Femur (tissue), 1 donor: Measurements from ENCODE around the gene LHPP.

Experiments used
- DNase-seq: peaks from one replicate; pipeline ENCODE4 v3.0.0-alpha.2; 2017

LHPP gene

GRCh38 chr10:124522933-124523871 lies 61.6 kb downstream of the LHPP start:
- DNase-seq, result no peak

- DNase-seq, result no peak
Measured at GRCh38 chr10:124523901-124524300, 62.3 kb downstream of the LHPP start.

- DNase-seq, result no peak
Measured at GRCh38 chr10:124524991-124525653, 63.5 kb downstream of the LHPP start.

GRCh38 chr10:124525751-124526600 lies 64.4 kb downstream of the LHPP start:
- DNase-seq, result peak; percentile 12

GRCh38 chr10:124526621-124527267 lies 65.1 kb downstream of the LHPP start:
- DNase-seq, result no peak

GRCh38 chr10:124527874-124528395 lies 66.3 kb downstream of the LHPP start:
- no peak for DNase-seq

GRCh38 chr10:124529661-124530214 lies 68.1 kb downstream of the LHPP start:
- no peak for DNase-seq

GRCh38 chr10:124530215-124530665 lies 68.6 kb downstream of the LHPP start:
- peak; percentile 89 for DNase-seq

- DNase-seq, result no peak
Measured at GRCh38 chr10:124530816-124531215, 69.2 kb downstream of the LHPP start.

GRCh38 chr10:124532106-124532641 lies 70.6 kb downstream of the LHPP start:
- DNase-seq, result no peak

GRCh38 chr10:124532788-124533187 lies 71.2 kb downstream of the LHPP start:
- no peak for DNase-seq

- DNase-seq, result no peak
Measured at GRCh38 chr10:124533266-124533665, 71.6 kb downstream of the LHPP start.

GRCh38 chr10:124534231-124534798 lies 72.7 kb downstream of the LHPP start:
- DNase-seq, result peak; percentile 71

- DNase-seq, result no peak
Measured at GRCh38 chr10:124534826-124535601, 73.4 kb downstream of the LHPP start.

GRCh38 chr10:124535731-124536495 lies 74.3 kb downstream of the LHPP start:
- DNase-seq, result no peak

GRCh38 chr10:124536496-124537050 lies 75.0 kb downstream of the LHPP start:
- DNase-seq, result no peak

- DNase-seq, result no peak
Measured at GRCh38 chr10:124537166-124537725, 75.6 kb downstream of the LHPP start.

- no peak for DNase-seq
Measured at GRCh38 chr10:124537891-124538290, 76.3 kb downstream of the LHPP start.

- no peak for DNase-seq
Measured at GRCh38 chr10:124538706-124539105, 77.1 kb downstream of the LHPP start.
